NCI-H2107 (cell line): ENCODE data around the gene A1CF.

Experiments used
- DNase-seq: peaks from one replicate; lab custom pipeline; 2025; lab: John Stamatoyannopoulos, UW

The A1CF gene

DNA sequence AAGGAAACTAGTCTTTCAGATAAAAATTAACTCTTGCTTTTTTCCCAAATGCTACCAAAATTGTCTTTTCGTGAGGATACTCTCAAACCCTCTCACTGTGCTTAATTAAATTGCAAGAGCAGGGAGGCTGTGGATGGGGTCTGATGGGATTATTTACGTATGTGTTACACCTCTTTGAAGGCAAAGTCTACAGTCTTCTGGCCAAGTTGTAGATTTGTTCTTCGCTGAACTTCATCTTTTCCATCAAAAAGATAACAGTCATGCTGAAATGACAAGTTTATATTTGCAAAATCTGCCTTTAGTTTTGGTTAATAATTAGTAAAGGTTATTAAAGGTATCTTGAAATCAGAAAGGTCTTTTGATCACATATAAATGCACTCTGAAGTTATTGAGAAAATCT is 22.7 kb downstream of the A1CF start:
- DNase-seq, result no peak

DNA sequence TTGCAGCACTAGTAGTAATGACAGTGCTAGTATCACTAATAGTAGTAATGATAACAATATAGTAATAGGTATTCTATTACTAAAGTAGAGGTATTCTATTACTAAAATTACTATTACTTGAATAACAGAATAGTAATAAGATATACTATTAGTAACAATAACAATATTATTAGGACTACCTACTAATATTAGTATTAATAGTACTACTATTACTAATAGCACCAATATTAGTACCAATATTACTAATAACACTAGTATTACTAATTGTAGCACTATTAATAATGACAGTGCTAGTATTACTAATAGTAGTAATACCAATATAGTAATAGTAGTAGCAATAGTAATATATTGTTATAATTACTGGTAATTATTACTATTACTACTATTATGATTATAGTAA is 24.1 kb downstream of the A1CF start:
- DNase-seq, result no peak

DNA sequence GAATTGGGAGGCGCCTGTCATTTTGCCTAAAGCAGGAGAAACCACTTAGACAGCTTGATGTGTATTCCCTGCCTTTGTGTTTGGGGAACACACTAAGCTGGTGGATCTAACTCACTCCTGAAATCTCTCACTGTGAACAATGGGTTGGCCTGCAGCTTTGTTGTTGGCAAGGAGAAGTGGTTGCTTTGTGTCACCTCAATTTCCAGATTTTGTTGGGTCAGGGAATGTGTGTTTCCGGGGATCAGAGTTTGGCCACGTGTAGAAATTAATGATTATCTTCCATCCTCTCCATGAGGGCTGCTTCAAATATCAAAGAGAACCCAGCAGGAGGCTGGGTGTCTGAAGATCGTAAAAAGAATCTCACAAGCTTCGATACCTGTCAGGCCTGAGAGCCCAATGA is 27.8 kb downstream of the A1CF start:
- DNase-seq, result no peak

DNA sequence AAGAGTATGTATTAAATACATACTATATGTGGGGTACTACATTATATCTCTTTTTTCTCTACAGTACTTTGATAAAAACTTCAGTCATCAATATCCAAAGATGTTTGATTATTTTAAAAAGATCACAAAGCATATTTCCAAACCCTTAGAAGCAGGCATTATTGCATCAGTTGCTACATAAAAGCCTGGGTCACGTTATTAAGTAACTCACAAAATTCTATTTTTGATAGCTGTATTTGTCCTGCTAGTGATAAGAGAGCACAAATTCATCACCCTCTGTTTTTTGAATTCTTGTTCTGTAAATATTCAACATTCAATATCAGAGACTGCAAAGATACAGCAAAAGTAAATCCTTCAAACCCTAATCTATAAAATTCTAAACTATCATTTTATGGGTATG is 30.0 kb downstream of the A1CF start:
- DNase-seq, result no peak

DNA sequence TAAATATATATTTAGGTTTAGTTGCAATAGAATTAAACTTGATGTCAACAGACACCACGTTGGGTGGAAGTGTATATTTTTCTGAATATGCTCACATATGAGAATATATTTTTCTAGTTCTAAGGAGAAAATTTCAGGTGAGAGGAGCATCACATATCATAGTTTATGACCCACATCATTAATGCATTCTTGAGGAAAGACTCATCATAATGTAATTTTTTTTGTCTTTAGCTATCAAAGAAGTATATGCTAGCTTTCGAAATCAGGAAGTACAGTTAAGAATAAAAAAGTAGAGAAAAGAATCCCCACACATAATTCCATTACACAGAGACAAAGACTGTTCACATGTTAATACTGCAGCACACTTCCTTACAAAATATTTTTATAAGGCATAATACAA is 30.4 kb downstream of the A1CF start:
- DNase-seq, result no peak

DNA sequence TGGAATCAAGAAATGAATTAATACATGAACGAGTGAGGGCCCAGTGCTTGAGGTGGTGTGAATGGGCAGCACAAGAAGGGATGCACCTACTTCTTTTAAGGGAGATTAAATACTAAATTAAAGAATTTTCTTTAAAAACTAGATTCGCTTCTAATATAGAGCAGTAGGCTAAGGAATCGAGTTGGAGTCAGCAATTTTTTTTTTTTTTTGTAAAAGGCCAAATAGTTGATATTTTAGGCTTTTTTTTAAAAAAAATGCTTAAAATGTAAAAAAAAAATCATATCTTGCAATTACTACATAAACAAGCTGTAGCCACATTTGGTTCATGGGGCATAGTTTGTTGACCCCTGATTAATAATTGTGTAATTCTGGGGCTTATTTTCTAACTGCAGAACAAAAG is 31.9 kb downstream of the A1CF start:
- DNase-seq, result no peak

DNA sequence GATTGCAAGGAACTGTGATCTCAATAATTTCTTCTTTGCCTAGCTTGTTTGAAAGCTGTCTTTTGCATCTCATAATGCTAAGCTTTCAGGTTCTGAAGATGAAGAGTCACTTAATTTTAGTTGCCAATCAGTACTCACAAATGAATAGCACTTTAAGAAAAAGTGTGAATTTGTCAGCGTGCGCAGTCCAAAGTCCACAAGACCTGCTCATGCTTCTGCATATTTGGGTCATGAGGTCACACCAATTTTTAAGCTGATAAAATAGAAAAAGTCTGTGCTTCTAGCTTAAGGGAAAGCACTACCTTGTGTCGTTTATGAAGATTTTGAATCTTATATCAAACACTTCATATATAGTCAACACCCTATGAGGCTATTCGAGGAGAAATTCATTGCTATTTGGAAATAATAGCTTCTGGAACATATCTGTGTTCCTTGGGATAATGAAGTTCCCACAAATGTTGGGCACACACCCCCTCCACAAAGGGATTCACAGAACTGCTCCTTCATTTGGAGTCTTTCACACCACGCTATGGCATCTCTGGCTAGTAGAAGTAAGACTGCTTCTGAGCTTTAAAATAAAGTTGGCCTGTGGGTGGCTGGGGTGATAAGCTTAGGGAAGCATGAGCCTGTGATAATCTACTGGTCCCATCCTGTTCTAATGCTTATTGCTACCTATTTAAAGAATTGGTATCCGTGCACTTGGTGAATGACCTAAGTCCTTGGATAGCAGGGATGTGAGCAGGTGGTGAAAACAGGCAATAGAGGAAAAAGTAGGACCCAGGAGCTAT is 33.3 kb downstream of the A1CF start:
- DNase-seq, result no peak

DNA sequence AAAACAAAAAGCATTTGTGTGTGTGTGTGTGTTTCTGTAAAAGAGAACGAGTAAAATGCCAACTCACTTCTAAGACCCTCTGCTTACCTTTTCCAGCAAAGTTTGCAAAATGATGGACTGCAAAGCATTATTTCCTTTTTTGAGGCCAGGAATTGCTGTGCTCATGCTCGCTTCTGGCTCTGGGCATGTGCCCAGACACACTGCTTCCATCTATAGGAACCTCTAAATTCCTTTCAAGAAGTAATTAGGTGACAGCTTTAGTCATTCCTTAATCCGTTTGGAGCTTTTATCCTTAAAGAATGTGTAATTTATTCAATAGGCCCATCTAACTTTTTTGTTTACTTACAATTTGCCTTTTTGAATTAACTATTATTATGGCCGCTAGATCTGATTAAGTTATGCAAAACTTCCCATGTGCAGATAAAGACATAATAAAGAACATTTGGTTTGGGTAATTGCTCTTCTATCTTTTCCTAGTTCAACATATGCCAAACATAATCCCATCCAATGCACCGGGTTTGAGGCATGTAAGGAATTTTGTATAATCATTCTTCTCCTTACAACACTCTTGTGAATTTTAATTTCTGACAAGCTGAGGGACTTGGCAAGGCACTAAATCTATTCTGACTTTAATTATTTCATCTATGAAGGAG is 34.7 kb downstream of the A1CF start:
- no peak for DNase-seq

DNA sequence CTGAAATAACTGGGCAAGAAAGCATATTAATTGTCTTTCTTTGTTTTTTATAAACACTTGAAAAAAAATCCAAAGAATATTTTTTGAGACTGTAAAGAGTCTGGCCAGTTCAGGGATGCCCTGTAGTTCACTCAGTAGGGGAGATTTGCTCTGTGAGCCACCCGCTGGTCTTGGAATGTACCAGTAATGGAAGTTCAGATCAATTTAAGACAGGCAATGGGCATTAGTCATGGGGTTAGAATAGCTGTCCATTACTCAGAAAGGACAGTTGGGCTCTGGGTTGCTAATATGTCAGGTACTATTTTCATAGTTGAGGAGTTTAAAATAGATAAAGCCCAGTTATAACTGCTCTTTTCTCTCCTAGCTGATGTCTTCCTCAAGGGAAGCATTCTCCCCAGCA is 38.7 kb downstream of the A1CF start:
- no peak for DNase-seq

DNA sequence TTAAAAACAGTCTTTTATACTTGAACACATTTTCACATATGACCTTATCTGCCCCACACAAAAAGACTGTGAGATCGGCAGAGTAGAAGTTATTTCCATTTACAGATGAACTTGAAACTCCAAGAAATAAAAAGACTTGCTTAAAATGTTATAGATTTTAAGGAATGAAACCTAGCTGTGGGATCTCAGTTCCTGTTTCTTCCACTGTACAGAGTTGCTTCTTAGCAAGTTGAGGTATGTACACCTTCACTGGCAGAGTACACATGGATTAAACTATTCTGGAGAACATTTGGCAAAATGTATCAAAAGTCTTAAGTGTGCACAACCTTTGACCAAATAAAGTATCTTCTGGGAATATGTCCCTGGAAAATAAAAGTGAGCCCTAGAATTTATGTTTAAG is 48.3 kb downstream of the A1CF start:
- DNase-seq, result no peak

DNA sequence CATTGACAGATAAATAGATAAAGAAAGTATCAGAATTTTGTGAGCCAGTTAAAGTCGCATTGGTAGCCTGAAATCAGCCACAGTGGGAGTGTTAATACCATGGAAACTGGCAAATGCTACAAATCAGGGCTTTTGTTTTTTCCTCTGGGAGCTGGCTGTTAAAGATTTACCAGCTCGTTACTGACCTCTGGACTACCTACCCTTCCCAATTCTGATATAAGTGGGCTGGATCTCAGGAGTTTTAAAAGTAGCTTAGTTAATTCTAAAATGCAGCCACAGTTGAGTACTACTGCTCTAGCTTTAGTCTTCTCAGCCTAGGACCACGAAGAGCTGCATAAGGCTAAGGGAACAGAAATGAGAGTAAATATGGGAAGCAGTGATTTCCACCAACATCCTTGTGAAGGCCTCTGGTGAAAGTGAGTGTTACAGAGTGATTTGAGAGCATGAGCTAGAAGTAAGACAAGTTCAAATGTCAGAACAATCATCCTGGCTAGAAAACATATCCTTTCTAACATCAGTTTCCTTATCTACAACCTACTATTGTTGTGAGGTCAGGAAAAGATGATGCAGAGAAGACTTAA is 53.2 kb downstream of the A1CF start:
- DNase-seq, result no peak

DNA sequence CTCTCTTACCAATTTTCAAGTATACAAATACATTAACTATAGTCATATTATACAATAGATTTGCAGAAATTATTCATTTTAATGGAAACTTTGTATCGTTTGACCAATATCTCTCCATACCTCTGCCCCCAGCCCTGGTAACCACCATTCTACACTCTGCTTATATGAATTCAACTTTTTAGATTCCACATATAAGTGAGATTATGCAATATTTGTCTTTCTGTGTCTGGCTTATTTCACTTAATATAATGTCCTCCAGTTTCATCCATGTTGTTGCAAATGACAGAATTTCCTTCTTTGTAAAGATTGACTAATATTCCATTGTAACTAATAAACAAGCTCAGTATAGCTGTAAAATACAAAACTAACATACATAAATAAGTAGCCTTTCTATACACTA is 55.4 kb downstream of the A1CF start:
- no peak for DNase-seq

DNA sequence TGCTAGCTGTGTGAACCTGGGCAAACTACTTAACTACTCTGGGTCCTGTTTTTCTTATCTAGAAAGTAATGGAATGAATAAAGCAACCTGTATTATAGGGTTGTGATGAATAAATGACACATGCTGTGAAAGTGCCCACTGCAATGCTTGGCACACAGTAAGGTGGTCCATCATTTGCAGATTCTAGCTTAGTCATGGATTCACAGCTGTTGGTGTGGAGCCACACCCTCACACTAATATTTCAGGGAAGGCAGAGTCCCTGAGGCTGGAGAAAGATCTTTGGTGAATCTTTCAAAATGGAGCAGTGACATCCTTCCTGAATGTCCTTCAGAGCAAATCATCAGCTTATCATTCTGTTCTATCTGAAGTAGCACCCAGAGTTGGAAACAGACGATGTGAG is 60.6 kb downstream of the A1CF start:
- no peak for DNase-seq

DNA sequence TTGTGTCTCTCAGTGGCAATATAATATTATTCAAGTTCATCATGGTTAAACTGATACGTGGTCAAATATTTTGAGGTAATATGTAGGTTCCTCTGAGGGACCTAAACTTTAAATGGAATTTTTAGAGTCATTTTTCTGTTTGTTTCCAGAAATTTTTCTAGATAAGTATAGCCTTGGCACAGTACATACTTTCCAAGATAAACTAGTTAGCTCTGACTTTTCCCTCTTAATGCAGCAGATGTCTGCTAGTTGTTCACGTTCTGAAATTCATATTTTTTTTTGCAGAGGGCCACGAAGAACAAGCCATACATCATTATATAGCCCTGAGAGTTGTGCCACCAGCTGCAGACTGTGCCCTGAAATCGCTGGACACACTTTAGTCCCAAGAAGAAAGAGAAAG is 61.6 kb downstream of the A1CF start:
- no peak for DNase-seq

DNA sequence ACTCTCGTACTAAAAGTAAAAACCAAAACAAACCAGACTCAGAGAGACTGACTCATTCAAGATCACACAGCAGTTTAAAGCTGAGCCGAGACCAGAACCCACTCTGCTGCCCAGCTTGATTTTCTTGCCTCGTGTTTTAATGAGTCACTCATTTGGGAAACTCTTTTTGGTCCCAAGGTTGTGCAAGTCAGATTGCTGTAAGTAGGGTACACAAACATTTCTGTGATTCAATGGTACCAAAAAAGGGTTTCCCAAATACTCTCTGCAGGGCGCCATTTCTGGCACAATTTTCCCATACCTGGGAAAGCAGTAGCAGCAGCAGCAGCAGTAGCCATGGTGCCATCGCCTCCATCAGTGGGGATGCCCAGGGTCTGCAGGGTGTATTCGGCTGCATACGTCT is 75.8 kb downstream of the A1CF start:
- no peak for DNase-seq

DNA sequence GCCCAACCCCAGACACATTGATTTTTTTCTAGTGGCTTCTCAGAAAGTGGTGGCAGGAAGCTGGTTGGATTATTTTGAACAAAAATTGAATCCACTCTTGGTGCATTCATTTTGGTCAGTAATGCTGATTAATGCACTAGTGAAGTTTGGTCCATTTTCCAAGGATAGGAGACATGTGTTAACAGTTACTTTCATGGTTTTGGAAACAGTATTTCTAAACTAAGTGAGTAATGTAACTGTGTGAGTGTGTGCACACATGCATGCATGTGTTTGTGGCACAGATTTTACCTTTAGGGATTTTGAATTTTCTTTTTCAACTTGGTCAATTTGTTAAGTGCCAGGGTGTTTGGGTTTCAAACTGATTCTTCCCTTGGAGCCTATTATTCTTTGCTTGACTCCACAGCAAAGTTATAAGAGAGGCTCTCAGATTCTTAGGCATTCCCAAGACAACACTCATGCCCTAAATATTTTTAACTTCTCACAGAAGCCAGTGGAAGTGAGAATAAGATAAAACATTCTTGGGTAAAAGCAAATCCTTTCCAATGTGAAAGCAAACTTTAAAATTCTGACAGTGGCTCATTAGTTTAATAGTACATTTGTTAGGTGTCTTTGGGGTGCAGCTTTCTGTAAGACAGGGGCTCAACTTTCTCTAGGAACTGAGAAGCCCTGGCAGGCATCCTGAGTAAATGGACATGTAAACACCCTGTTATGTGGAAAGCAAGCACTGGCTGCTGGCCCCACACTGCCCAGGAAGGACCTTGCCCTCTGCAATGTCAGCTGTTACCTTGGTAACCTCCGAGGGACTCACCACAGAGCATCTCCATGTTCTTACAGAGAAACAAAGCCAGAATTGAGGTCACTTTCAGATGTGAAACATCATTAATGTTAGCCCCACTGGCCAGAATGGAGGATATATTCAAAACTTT is 77.3 kb downstream of the A1CF start:
- DNase-seq, result no peak

DNA sequence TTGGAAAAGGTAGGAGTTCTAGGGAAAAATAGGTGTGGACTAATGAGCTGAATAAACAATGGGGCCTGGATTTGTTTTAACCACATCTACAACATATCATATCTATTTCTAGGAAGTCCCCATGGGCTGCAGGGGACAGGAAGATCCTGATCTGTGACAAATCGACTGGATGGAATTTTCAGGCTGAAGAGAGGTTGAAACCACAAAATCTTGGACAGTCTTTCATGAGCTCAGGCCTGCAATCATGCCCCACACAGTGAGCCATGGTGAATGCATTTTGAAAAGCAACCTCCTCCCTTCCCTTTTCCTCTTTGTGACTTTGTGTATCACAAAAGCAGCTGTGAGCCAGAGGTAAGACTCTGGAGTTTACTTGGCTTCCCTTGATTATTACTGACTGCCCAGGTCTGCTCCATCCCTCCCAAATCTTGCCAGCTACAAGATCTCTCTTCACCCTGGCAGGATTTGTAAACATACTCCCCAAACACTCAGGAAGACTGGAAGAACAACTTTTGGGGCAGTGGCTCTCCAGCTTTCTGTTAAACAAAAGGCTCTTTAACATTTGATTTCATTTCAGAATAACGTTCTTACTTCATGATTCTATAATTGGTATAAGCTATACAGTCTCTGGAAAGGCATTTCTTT is 79.3 kb downstream of the A1CF start:
- DNase-seq, result no peak

DNA sequence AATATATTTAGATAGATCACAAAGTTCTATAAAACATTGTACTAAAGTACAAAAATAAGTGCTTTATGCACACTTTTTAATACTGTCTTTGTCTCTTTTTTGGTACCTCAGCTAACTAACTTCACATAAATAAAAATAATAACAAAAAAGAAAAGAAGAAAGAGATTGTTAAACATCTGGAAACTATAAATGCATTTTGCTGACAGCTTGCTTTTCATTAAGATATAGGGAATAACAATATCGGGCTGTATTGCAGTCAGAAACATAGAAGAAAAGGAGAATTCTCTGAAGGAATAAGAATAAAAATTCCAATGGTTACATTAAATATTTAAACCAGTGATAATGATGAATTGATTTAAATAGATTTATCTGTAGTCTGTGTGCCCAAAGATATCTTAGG is 85.8 kb downstream of the A1CF start:
- DNase-seq, result no peak

DNA sequence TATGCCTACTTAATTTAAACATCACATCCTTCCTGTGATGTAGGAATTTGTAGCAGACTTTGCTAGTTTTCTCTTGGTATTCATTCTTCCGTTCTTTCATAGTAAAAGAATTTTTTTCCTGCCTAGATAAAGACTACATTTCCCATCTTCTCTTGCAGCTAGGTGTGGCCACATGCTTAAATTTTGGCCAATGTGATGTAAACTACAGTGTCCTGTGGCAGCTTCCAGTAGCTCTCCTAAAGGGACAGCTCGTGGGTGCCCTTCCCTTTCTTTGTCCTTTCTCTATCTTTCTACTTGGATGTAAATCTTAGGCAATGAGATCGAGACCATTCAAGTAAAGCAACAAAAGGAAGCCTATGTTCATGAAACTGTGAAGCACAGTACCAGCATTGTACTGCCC is 87.1 kb downstream of the A1CF start:
- DNase-seq, result no peak

DNA sequence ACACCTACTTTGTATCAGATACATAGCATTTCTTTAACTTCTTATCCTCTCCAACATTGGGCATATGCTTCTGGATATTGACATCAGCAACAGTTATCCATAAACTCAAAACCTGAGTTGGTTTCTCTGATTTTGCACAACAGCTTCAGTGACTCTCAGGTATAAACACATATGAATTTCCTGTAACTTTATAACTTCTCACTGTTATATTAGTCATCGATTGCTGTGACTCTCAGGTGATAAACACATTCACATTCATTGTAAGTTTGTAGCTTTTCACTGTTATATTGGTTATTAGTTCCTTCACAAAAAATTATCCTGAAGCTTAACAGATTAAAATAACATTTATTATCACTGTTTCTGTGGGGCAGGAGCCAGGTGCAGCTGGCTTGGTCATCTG is 88.7 kb downstream of the A1CF start:
- DNase-seq, result no peak

DNA sequence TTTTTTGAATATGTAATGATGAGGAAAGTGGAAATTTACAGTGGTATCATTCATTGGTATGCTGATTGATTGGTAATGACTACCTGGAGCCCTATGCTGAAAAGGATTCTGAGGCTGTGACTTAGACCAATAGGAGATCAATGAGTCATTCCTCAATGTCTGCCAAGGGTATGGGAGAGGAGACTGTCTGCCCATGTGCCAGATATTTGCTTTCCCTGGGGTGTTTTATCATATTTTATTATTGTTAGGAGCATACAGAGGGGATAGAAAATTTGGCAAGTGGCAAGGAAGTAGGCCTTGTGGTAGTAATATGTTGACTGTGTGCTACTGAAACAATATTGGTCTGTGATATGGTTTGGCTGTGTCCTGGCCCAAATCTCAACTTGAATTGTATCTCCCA is 90.9 kb downstream of the A1CF start:
- DNase-seq, result no peak
